Measurements from ENCODE around the gene ATG9B. TPM values are rescaled to one million over a fixed set of nuclear protein-coding genes. Genes with fewer than 3 reads are reported as not detected.
"Not testable (repeated sequence)": the region's sequence is repeated elsewhere in the genome, so short reads cannot be mapped to it uniquely, and the experiment has no call there.

ATG9B gene
- total and polyA plus RNA-seq, 5 donors from 2014 or later: 18.6 to 38.7 (median 35.7) TPM

GRCh38 chr7:151046603-151047573, 22.6 kb upstream of the ATG9B start:
- H3K27ac Mint-ChIP-seq: no peak overlapping the region
- peaks cover 0 to 5% (median 0%) of the 10 kb centered on the region in 4 donors for H3K4me1 Mint-ChIP-seq
- no peaks in the 10 kb centered on the region for H3K27me3 Mint-ChIP-seq

GRCh38 chr7:151045967-151046366, 21.7 kb upstream of the ATG9B start:
- Mint-ChIP-seq H3K27ac (peak overlapping the region in 1 of 3 donors; percentile 62), H3K27me3 (no peaks in the 10 kb centered on the region), H3K9me3 (no peaks in the 10 kb centered on the region), H3K36me3 (peaks cover 4% of the 10 kb centered on the region), H3K4me3 (no peak overlapping the region), H3K4me1 (peaks cover 0 to 5% (median 0%) of the 10 kb centered on the region in 4 donors)
- DNase-seq: no peak
- no peaks in the 10 kb centered on the region for H3K27me3 ChIP-seq (ENCODE audit: control insufficient read depth, insufficient read depth, low read length)
- H3K4me1 ChIP-seq (ENCODE audit: control insufficient read depth, insufficient read depth, low read length, poor library complexity, severe bottlenecking): peaks cover 2% of the 10 kb centered on the region
- ATAC-seq (ENCODE audit: low read depth in 2 of 2): no peak
- no peaks in the 10 kb centered on the region for H3K9me3 ChIP-seq (ENCODE audit: control insufficient read depth in 2 of 2, low read length in 2 of 2)
- peaks cover 7% of the 10 kb centered on the region for H3K36me3 ChIP-seq (ENCODE audit: control insufficient read depth, insufficient read depth, low read length)
- no peak overlapping the region for H3K27ac ChIP-seq (ENCODE audit: insufficient read depth, low read length, poor library complexity, severe bottlenecking)
- H3K4me3 ChIP-seq (ENCODE audit: low read depth, low read length): no peak overlapping the region

More at GRCh38 chr7:151046603-151047573, 22.6 kb upstream of the ATG9B start:
- H3K4me3 ChIP-seq (ENCODE audit: low read depth, low read length): no peak overlapping the region
- peak overlapping the region in 1 of 4 donors; percentile 52 for H3K4me3 Mint-ChIP-seq
- H3K36me3 Mint-ChIP-seq: peaks cover 4% of the 10 kb centered on the region
- H3K27me3 ChIP-seq (ENCODE audit: control insufficient read depth, insufficient read depth, low read length): no peaks in the 10 kb centered on the region
- peaks cover 6% of the 10 kb centered on the region for H3K4me1 ChIP-seq (ENCODE audit: control insufficient read depth, insufficient read depth, low read length, poor library complexity, severe bottlenecking)
- H3K27ac ChIP-seq (ENCODE audit: insufficient read depth, low read length, poor library complexity, severe bottlenecking): no peak overlapping the region
- peaks cover 7% of the 10 kb centered on the region for H3K36me3 ChIP-seq (ENCODE audit: control insufficient read depth, insufficient read depth, low read length)
- DNase-seq: no peak
- no peaks in the 10 kb centered on the region for H3K9me3 Mint-ChIP-seq
- no peaks in the 10 kb centered on the region for H3K9me3 ChIP-seq (ENCODE audit: control insufficient read depth in 2 of 2, low read length in 2 of 2)
- no peak for ATAC-seq (ENCODE audit: low read depth in 2 of 2)

GRCh38 chr7:151045262-151045661, 21.0 kb upstream of the ATG9B start:
- no peak overlapping the region for H3K4me3 Mint-ChIP-seq
- Histone ChIP-seq H3K36me3 (ENCODE audit: control insufficient read depth, insufficient read depth, low read length) (peaks cover 7% of the 10 kb centered on the region), H3K9me3 (ENCODE audit: control insufficient read depth in 2 of 2, low read length in 2 of 2) (no peaks in the 10 kb centered on the region), H3K4me1 (ENCODE audit: control insufficient read depth, insufficient read depth, low read length, poor library complexity, severe bottlenecking) (no peaks in the 10 kb centered on the region), H3K27ac (ENCODE audit: insufficient read depth, low read length, poor library complexity, severe bottlenecking) (no peak overlapping the region), H3K4me3 (ENCODE audit: low read depth, low read length) (no peak overlapping the region), H3K27me3 (ENCODE audit: control insufficient read depth, insufficient read depth, low read length) (no peaks in the 10 kb centered on the region)
- no peaks in the 10 kb centered on the region for H3K27me3 Mint-ChIP-seq
- DNase-seq (no peak), ATAC-seq (ENCODE audit: low read depth in 2 of 2) (no peak)
- H3K36me3 Mint-ChIP-seq: peaks cover 4% of the 10 kb centered on the region
- H3K9me3 Mint-ChIP-seq: no peaks in the 10 kb centered on the region
- peaks cover 0 to 5% (median 0%) of the 10 kb centered on the region in 4 donors for H3K4me1 Mint-ChIP-seq
- no peak overlapping the region for H3K27ac Mint-ChIP-seq

GRCh38 chr7:151043959-151044358, 19.7 kb upstream of the ATG9B start:
- H3K27me3 ChIP-seq (ENCODE audit: control insufficient read depth, insufficient read depth, low read length): no peaks in the 10 kb centered on the region
- Mint-ChIP-seq H3K36me3 (peaks cover 4% of the 10 kb centered on the region), H3K4me1 (peaks cover 0 to 8% (median 3%) of the 10 kb centered on the region in 4 donors), H3K9me3 (no peaks in the 10 kb centered on the region), H3K27me3 (no peaks in the 10 kb centered on the region), H3K4me3 (no peak overlapping the region), H3K27ac (no peak overlapping the region)
- H3K27ac ChIP-seq (ENCODE audit: insufficient read depth, low read length, poor library complexity, severe bottlenecking): no peak overlapping the region
- no peak for ATAC-seq (ENCODE audit: low read depth in 2 of 2)
- H3K9me3 ChIP-seq (ENCODE audit: control insufficient read depth in 2 of 2, low read length in 2 of 2): no peaks in the 10 kb centered on the region
- no peak overlapping the region for H3K4me3 ChIP-seq (ENCODE audit: low read depth, low read length)
- no peak for DNase-seq
- H3K4me1 ChIP-seq (ENCODE audit: control insufficient read depth, insufficient read depth, low read length, poor library complexity, severe bottlenecking): no peaks in the 10 kb centered on the region
- H3K36me3 ChIP-seq (ENCODE audit: control insufficient read depth, insufficient read depth, low read length): peaks cover 7% of the 10 kb centered on the region

- H3K9me3 Mint-ChIP-seq; H3K27me3 Mint-ChIP-seq; H3K27ac ChIP-seq (ENCODE audit: insufficient read depth, low read length, poor library complexity, severe bottlenecking): not testable (repeated sequence)
Measured at GRCh38 chr7:151043449-151043848, 19.2 kb upstream of the ATG9B start.

GRCh38 chr7:151040616-151041375, 16.5 kb upstream of the ATG9B start:
- Histone ChIP-seq H3K27me3 (ENCODE audit: control insufficient read depth, insufficient read depth, low read length) (no peaks in the 10 kb centered on the region), H3K9me3 (ENCODE audit: control insufficient read depth in 2 of 2, low read length in 2 of 2) (no peaks in the 10 kb centered on the region), H3K4me3 (ENCODE audit: low read depth, low read length) (no peak overlapping the region), H3K36me3 (ENCODE audit: control insufficient read depth, insufficient read depth, low read length) (peaks cover 16% of the 10 kb centered on the region), H3K4me1 (ENCODE audit: control insufficient read depth, insufficient read depth, low read length, poor library complexity, severe bottlenecking) (no peaks in the 10 kb centered on the region), H3K27ac (ENCODE audit: insufficient read depth, low read length, poor library complexity, severe bottlenecking) (no peak overlapping the region)
- H3K27ac Mint-ChIP-seq: no peak overlapping the region
- H3K4me1 Mint-ChIP-seq: peaks cover 0 to 8% (median 0%) of the 10 kb centered on the region in 4 donors
- no peaks in the 10 kb centered on the region for H3K27me3 Mint-ChIP-seq
- H3K4me3 Mint-ChIP-seq: no peak overlapping the region
- no peak for ATAC-seq (ENCODE audit: low read depth in 2 of 2)
- H3K36me3 Mint-ChIP-seq: peaks cover 2% of the 10 kb centered on the region
- DNase-seq: no peak
- H3K9me3 Mint-ChIP-seq: no peaks in the 10 kb centered on the region

More at GRCh38 chr7:151043449-151043848, 19.2 kb upstream of the ATG9B start:
- H3K4me1 Mint-ChIP-seq; H3K27ac Mint-ChIP-seq; H3K36me3 Mint-ChIP-seq; H3K4me1 ChIP-seq (ENCODE audit: control insufficient read depth, insufficient read depth, low read length, poor library complexity, severe bottlenecking); H3K36me3 ChIP-seq (ENCODE audit: control insufficient read depth, insufficient read depth, low read length); H3K4me3 Mint-ChIP-seq; H3K4me3 ChIP-seq (ENCODE audit: low read depth, low read length); H3K27me3 ChIP-seq (ENCODE audit: control insufficient read depth, insufficient read depth, low read length); DNase-seq; ATAC-seq (ENCODE audit: low read depth in 2 of 2); H3K9me3 ChIP-seq (ENCODE audit: control insufficient read depth in 2 of 2, low read length in 2 of 2): not testable (repeated sequence)

GRCh38 chr7:151039850-151040548, 15.7 kb upstream of the ATG9B start:
- no peak overlapping the region for H3K27ac ChIP-seq (ENCODE audit: insufficient read depth, low read length, poor library complexity, severe bottlenecking)
- Mint-ChIP-seq H3K36me3 (peaks cover 4% of the 10 kb centered on the region), H3K27me3 (no peaks in the 10 kb centered on the region), H3K9me3 (no peaks in the 10 kb centered on the region), H3K27ac (peak overlapping the region in 1 of 3 donors; percentile 15), H3K4me1 (peaks cover 0 to 8% (median 0%) of the 10 kb centered on the region in 4 donors), H3K4me3 (no peak overlapping the region)
- no peaks in the 10 kb centered on the region for H3K9me3 ChIP-seq (ENCODE audit: control insufficient read depth in 2 of 2, low read length in 2 of 2)
- DNase-seq (no peak), ATAC-seq (ENCODE audit: low read depth in 2 of 2) (no peak)
- no peak overlapping the region for H3K4me3 ChIP-seq (ENCODE audit: low read depth, low read length)
- peaks cover 22% of the 10 kb centered on the region for H3K36me3 ChIP-seq (ENCODE audit: control insufficient read depth, insufficient read depth, low read length)
- no peaks in the 10 kb centered on the region for H3K27me3 ChIP-seq (ENCODE audit: control insufficient read depth, insufficient read depth, low read length)
- no peaks in the 10 kb centered on the region for H3K4me1 ChIP-seq (ENCODE audit: control insufficient read depth, insufficient read depth, low read length, poor library complexity, severe bottlenecking)

Measured in CD4-positive, CD25-positive, alpha-beta regulatory T cell (primary cell).